H9 (cell line): ENCODE data around the gene HSD11B1. TPM values are rescaled to one million over a fixed set of nuclear protein-coding genes. Genes with fewer than 3 reads are reported as not detected.

Experiments
- DNase-seq: peaks from one replicate; pipeline ENCODE4 v3.0.0-alpha.2; 2017
- H2AFZ ChIP-seq: one replicate; pipeline ENCODE4 v1.6.1; 2013; ENCODE audit warnings: mild to moderate bottlenecking, low read length, control low read depth, moderate library complexity
- H2AK5ac ChIP-seq: 2 replicates; pipeline ENCODE4 v1.6.1; 2013; ENCODE audit warnings: low read length, control low read depth, mixed read lengths; ENCODE audit not compliant: insufficient read length
- H2BK120ac ChIP-seq: one replicate; pipeline ENCODE4 v1.6.1; 2013; ENCODE audit warnings: low read depth, mild to moderate bottlenecking, low read length, control low read depth, inconsistent platforms; ENCODE audit not compliant: poor library complexity, severe bottlenecking
- H2BK12ac ChIP-seq: 2 replicates; pipeline ENCODE4 v1.6.1; 2013; ENCODE audit warnings: low read length, control low read depth, mixed read lengths, low read depth; ENCODE audit not compliant: insufficient read length
- H2BK15ac ChIP-seq: 2 replicates; pipeline ENCODE4 v1.6.1; 2013; ENCODE audit warnings: low read depth, low read length, control low read depth
- H2BK20ac ChIP-seq: one replicate; pipeline ENCODE4 v1.6.1; 2013; ENCODE audit warnings: low read depth, mild to moderate bottlenecking, low read length, control low read depth, inconsistent platforms; ENCODE audit not compliant: poor library complexity, severe bottlenecking
- H2BK5ac ChIP-seq: 2 replicates; pipeline ENCODE4 v1.6.1; 2013; ENCODE audit warnings: low read length, control low read depth, mixed read lengths; ENCODE audit not compliant: insufficient read length
- H3K14ac ChIP-seq: 2 replicates; pipeline ENCODE4 v1.6.1; 2013; ENCODE audit warnings: low read length, control low read depth; ENCODE audit not compliant: insufficient read depth
- H3K18ac ChIP-seq: 2 replicates; pipeline ENCODE4 v1.6.1; 2013; ENCODE audit warnings: low read depth, mild to moderate bottlenecking, mixed read lengths, low read length, control low read depth; ENCODE audit not compliant: insufficient read length
- H3K23ac ChIP-seq: 2 replicates; pipeline ENCODE4 v1.6.1; 2013; ENCODE audit warnings: low read length, control low read depth, mixed read lengths, low read depth; ENCODE audit not compliant: insufficient read length
- H3K23me2 ChIP-seq: 2 replicates; pipeline ENCODE4 v1.6.1; 2013; ENCODE audit warnings: low read depth, mild to moderate bottlenecking, mixed read lengths, low read length, control low read depth; ENCODE audit not compliant: insufficient read length, poor library complexity, severe bottlenecking
- H3K27ac ChIP-seq: 2 replicates; pipeline ENCODE4 v1.5.1; 2013; ENCODE audit warnings: low read length, control low read depth, mixed read lengths, low read depth; ENCODE audit not compliant: insufficient read length
- H3K27me3 ChIP-seq: 2 replicates; pipeline ENCODE4 v1.6.1; 2013; ENCODE audit warnings: low read length, control low read depth, inconsistent platforms; ENCODE audit not compliant: insufficient read depth
- H3K4ac ChIP-seq: 2 replicates; pipeline ENCODE4 v1.6.1; 2013; ENCODE audit warnings: low read depth, mild to moderate bottlenecking, control low read depth, inconsistent platforms, low read length, moderate library complexity
- H3K4me1 ChIP-seq: 2 replicates; pipeline ENCODE4 v1.6.1; 2013; ENCODE audit warnings: low read length, control low read depth, inconsistent platforms; ENCODE audit not compliant: insufficient read depth
- H3K4me2 ChIP-seq: 2 replicates; pipeline ENCODE4 v1.6.1; 2013; ENCODE audit warnings: low read length, control low read depth, mixed read lengths; ENCODE audit not compliant: insufficient read length, insufficient read depth
- H3K56ac ChIP-seq: 2 replicates; pipeline ENCODE4 v1.6.1; 2013; ENCODE audit warnings: low read depth, mild to moderate bottlenecking, mixed read lengths, low read length, control low read depth; ENCODE audit not compliant: insufficient read length
- H3K79me1 ChIP-seq: 2 replicates; pipeline ENCODE4 v1.6.1; 2013; ENCODE audit warnings: low read depth, mild to moderate bottlenecking, moderate library complexity, low read length, control low read depth, inconsistent platforms; ENCODE audit not compliant: insufficient read depth, poor library complexity, severe bottlenecking
- H3K79me2 ChIP-seq: 2 replicates; pipeline ENCODE4 v1.6.1; 2013; ENCODE audit warnings: low read length, control low read depth, inconsistent platforms; ENCODE audit not compliant: insufficient read depth
- H3K9ac ChIP-seq: 2 replicates; pipeline ENCODE4 v1.6.1; 2013; ENCODE audit warnings: low read length, control low read depth, mixed read lengths; ENCODE audit not compliant: insufficient read length; ENCODE audit errors: extremely low read depth
- H3K9me3 ChIP-seq: one replicate; pipeline ENCODE4 v1.6.1; 2013; ENCODE audit warnings: low read depth, low read length, inconsistent platforms; ENCODE audit not compliant: control insufficient read depth
- H3T11ph ChIP-seq: one replicate; pipeline ENCODE4 v1.6.1; 2013; ENCODE audit warnings: mild to moderate bottlenecking, low read length, control low read depth, inconsistent platforms
- H4K20me1 ChIP-seq: one replicate; pipeline ENCODE4 v1.6.1; 2013; ENCODE audit not compliant: control insufficient read depth, insufficient read length, insufficient read depth
- H4K5ac ChIP-seq: 2 replicates; pipeline ENCODE4 v1.6.1; 2013; ENCODE audit warnings: low read depth, mild to moderate bottlenecking, mixed read lengths, low read length, control low read depth; ENCODE audit not compliant: insufficient read length
- H4K8ac ChIP-seq: replicated peaks from 2 replicates; pipeline ENCODE4 v1.6.1; 2013; ENCODE audit warnings: low read length, control low read depth, mixed read lengths, low read depth; ENCODE audit not compliant: insufficient read length
- H4K91ac ChIP-seq: 2 replicates; pipeline ENCODE4 v1.6.1; 2013; ENCODE audit warnings: low read depth, mild to moderate bottlenecking, moderate library complexity, mixed read lengths, low read length, control low read depth; ENCODE audit not compliant: insufficient read length
- H3K27ac Mint-ChIP-seq, 3 experiments: 2 replicates in 2 of 3; 3 replicates in 1 of 3; pipeline ENCODE4 v1.8.0; 2020 to 2021; ENCODE audit warnings: mixed read lengths in 3 of 3, mild to moderate bottlenecking in 1 of 3, moderate library complexity in 1 of 3
- H3K27me3 Mint-ChIP-seq: 2 replicates; pipeline ENCODE4 v1.8.0; 2021; ENCODE audit warnings: low read depth, mild to moderate bottlenecking, moderate library complexity, mixed read lengths
- H3K36me3 Mint-ChIP-seq, 3 experiments: 2 replicates in 2 of 3; 3 replicates in 1 of 3; pipeline ENCODE4 v1.8.0; 2020 to 2021; ENCODE audit warnings: low read depth in 3 of 3, mixed read lengths in 3 of 3; ENCODE audit not compliant: insufficient read depth in 1 of 3
- H3K4me1 Mint-ChIP-seq, 2 experiments: 2 replicates each; pipeline ENCODE4 v1.8.0; 2020; ENCODE audit warnings: mixed read lengths in 2 of 2
- H3K4me3 Mint-ChIP-seq, 2 experiments: 2 replicates in 1 of 2; 3 replicates in 1 of 2; pipeline ENCODE4 v1.8.0; 2020 to 2021; ENCODE audit warnings: mild to moderate bottlenecking in 2 of 2, mixed read lengths in 2 of 2, moderate library complexity in 1 of 2
- H3K9me3 Mint-ChIP-seq, 2 experiments: 2 replicates in 1 of 2; 3 replicates in 1 of 2; pipeline ENCODE4 v1.8.0; 2020; ENCODE audit warnings: mild to moderate bottlenecking in 2 of 2, mixed read lengths in 2 of 2, moderate library complexity in 1 of 2
- WGBS: extraction: QIAGEN DNeasy Blood & Tissue Kit; methylation state at CpG from one replicate; pipeline ENCODE4 v1.1.7; 2013; ENCODE audit warnings: missing lambda C conversion rate, low lambda C conversion rate, mixed read lengths; ENCODE audit not compliant: insufficient read length; ENCODE audit errors: extremely low coverage; 5-methylcytosine and 5-hydroxymethylcytosine counted together
- total RNA-seq: library from RNA; stranded (reverse); gene quantifications from 2 replicates; pipeline ENCODE4 v1.2.1, GENCODE V29; 2021
- TF ChIP-seq, protein P1 (sequence below): fragments of 200-600 bp; sonication (generic); conservative IDR thresholded peaks from 3 replicates; pipeline ENCODE4 v1.8.0; 2021; ENCODE audit warnings: antibody characterized with exemption, mild to moderate bottlenecking

The HSD11B1 gene
- total RNA-seq, 1 experiment from 2014 or later = not detected

DNA sequence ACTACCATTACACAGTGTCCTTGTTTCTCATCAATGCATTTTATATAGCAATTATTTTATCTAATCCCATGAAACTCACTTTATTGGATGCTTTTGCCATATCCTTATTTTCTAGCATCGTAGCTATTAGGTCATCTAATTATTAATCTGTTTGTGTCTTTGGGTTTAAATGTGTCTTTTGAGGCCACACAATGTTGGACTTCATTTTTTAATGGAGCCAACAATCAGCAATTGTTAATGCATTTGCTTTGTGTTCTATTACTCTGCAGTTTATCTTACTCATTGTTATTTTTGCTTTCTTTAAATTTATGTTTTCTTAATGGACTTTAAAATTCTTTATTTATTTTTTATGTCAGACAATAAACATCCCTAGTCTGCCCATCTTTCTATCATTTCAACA lies 1.8 kb upstream of the HSD11B1 start:
- no peaks in the 10 kb centered on the region for H3K9me3 Mint-ChIP-seq
- no peak for DNase-seq
- H3K4me1 Mint-ChIP-seq = peaks cover 3 to 11% of the 10 kb centered on the region in 2 experiments
- H4K8ac ChIP-seq = no peak overlapping the region
- no peak overlapping the region for H3K4ac ChIP-seq
- no peak overlapping the region for H3K18ac ChIP-seq
- WGBS = no CpG with 5 or more reads among the region's 1 CpG
- no peak overlapping the region for H3T11ph ChIP-seq
- no peak overlapping the region for H3K56ac ChIP-seq
- no peaks in the 10 kb centered on the region for H3K36me3 Mint-ChIP-seq
- H2BK20ac ChIP-seq = no peak overlapping the region
- no peaks in the 10 kb centered on the region for H3K27me3 ChIP-seq
- no peak overlapping the region for H3K4me3 Mint-ChIP-seq
- no peak overlapping the region for H3K27ac ChIP-seq
- H2BK12ac ChIP-seq = no peak overlapping the region
- no peaks in the 10 kb centered on the region for H4K20me1 ChIP-seq
- no peak overlapping the region for H3K23ac ChIP-seq
- no peak overlapping the region for H3K14ac ChIP-seq
- no peaks in the 10 kb centered on the region for H3K4me1 ChIP-seq
- H3K27ac Mint-ChIP-seq = no peak overlapping the region
- H4K91ac ChIP-seq = no peak overlapping the region
- H4K5ac ChIP-seq = no peak overlapping the region
- TF ChIP-seq, protein P1, sequence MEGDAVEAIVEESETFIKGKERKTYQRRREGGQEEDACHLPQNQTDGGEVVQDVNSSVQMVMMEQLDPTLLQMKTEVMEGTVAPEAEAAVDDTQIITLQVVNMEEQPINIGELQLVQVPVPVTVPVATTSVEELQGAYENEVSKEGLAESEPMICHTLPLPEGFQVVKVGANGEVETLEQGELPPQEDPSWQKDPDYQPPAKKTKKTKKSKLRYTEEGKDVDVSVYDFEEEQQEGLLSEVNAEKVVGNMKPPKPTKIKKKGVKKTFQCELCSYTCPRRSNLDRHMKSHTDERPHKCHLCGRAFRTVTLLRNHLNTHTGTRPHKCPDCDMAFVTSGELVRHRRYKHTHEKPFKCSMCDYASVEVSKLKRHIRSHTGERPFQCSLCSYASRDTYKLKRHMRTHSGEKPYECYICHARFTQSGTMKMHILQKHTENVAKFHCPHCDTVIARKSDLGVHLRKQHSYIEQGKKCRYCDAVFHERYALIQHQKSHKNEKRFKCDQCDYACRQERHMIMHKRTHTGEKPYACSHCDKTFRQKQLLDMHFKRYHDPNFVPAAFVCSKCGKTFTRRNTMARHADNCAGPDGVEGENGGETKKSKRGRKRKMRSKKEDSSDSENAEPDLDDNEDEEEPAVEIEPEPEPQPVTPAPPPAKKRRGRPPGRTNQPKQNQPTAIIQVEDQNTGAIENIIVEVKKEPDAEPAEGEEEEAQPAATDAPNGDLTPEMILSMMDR = no peak
- no peak overlapping the region for H2BK120ac ChIP-seq
- no peak overlapping the region for H3K4me2 ChIP-seq
- no peak overlapping the region for H2AFZ ChIP-seq
- H3K9me3 ChIP-seq = no peaks in the 10 kb centered on the region
- no peak overlapping the region for H2BK15ac ChIP-seq
- no peak overlapping the region for H3K9ac ChIP-seq
- H2BK5ac ChIP-seq = no peak overlapping the region
- H2AK5ac ChIP-seq = no peak overlapping the region
- H3K27me3 Mint-ChIP-seq = peaks cover 24% of the 10 kb centered on the region
- no peaks in the 10 kb centered on the region for H3K23me2 ChIP-seq
- H3K79me1 ChIP-seq = no peaks in the 10 kb centered on the region
- no peaks in the 10 kb centered on the region for H3K79me2 ChIP-seq
